ENCODE data around the gene C17orf107. TPM values are rescaled to one million over a fixed set of nuclear protein-coding genes. Genes with fewer than 3 reads are reported as not detected.

C17orf107 gene
- total and polyA plus RNA-seq, 7 donors, result 0.01 to 0.30 (median 0.10) TPM; not detected in 2

DNA sequence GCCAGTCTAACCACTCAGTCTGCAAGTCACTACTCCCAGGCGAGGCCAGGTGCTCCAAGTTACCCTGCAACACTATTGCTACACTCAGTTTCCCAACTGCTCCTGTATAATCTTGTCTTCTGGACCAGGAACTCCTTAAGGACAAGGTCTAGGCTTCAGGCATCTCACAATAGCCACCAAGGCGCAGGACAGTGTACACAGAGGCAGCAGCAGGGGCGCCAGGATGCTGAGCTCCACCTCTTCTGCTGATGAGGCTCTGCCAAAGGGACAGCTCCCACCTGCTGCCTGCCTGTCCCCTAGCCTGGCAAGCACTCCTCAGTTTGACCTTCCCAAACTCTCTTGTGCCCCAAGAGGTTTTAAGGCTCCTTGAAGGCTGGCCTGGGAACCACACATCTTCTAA lies 37.1 kb downstream of the C17orf107 start:
- H3K27me3 ChIP-seq (ENCODE audit: insufficient read depth in 3 of 3, low read length in 2 of 3), result no peaks in the 10 kb centered on the region
- peak overlapping the region; percentile 95 for H3K27ac ChIP-seq
- TF ChIP-seq, protein P1, sequence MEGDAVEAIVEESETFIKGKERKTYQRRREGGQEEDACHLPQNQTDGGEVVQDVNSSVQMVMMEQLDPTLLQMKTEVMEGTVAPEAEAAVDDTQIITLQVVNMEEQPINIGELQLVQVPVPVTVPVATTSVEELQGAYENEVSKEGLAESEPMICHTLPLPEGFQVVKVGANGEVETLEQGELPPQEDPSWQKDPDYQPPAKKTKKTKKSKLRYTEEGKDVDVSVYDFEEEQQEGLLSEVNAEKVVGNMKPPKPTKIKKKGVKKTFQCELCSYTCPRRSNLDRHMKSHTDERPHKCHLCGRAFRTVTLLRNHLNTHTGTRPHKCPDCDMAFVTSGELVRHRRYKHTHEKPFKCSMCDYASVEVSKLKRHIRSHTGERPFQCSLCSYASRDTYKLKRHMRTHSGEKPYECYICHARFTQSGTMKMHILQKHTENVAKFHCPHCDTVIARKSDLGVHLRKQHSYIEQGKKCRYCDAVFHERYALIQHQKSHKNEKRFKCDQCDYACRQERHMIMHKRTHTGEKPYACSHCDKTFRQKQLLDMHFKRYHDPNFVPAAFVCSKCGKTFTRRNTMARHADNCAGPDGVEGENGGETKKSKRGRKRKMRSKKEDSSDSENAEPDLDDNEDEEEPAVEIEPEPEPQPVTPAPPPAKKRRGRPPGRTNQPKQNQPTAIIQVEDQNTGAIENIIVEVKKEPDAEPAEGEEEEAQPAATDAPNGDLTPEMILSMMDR (IDR thresholded peaks at IDR 0.05), result no peak
- H3K4me3 ChIP-seq, result peak overlapping the region; percentile 7
- WGBS, 3 donors, result 39 to 68% (median 47%) methylated on average over 3 of the region's 3 CpGs
- peak in 1 of 2 donors; percentile 56 for DNase-seq
- peaks cover 0 to 30% of the 10 kb centered on the region in 2 donors for H3K36me3 ChIP-seq (ENCODE audit: insufficient read depth in 1 of 2, low read depth in 1 of 2)
- peaks cover 43% of the 10 kb centered on the region for H3K4me1 ChIP-seq
- intact Hi-C loops (cut with DNase I), result loop anchor here (5.0 kb wide), 2 partner anchors 46 to 141 kb away; partner anchors contain the start of gene ZFP3 (in 1 of the 2)
- ATAC-seq, result peak in 1 of 4 donors; percentile 23
- no peaks in the 10 kb centered on the region for H3K9me3 ChIP-seq

DNA sequence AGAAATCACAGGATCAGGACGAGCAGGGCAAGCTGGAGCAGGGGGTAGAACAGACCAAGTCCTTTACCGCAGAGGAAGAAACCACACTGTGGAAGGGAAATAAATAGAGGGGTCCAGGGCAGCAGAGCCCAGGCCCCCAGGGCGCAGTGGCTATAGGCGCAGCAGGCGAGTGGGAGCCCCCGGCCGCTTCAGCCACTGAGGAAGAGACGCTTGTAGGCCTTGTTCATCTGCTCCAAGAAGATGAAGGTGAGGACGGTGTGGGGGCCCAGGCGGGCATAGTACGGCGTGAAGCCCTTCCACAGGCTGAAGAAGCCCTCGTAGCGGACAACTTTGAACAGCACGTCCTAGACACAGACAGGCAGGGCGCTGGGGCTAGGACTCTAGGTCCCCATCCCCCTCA lies 38.2 kb downstream of the C17orf107 start:
- Histone ChIP-seq H3K27ac (peak overlapping the region; percentile 95), H3K4me3 (no peak overlapping the region), H3K36me3 (ENCODE audit: insufficient read depth in 1 of 2, low read depth in 1 of 2) (peaks cover 0 to 37% of the 10 kb centered on the region in 2 donors), H3K27me3 (ENCODE audit: insufficient read depth in 3 of 3, low read length in 2 of 3) (no peaks in the 10 kb centered on the region), H3K9me3 (no peaks in the 10 kb centered on the region), H3K4me1 (peaks cover 46% of the 10 kb centered on the region)
- intact Hi-C loops (cut with DNase I), result loop anchor here (5.0 kb wide), 2 partner anchors 45 to 140 kb away; partner anchors contain the start of gene ZFP3 (in 1 of the 2)
- WGBS, 3 donors, result 86 to 92% (median 88%) methylated on average over 16 of the region's 16 CpGs
- ATAC-seq (no peak), DNase-seq (peak in 1 of 2 donors; percentile 50)
- TF ChIP-seq, protein P1 (IDR thresholded peaks at IDR 0.05), result no peak

DNA sequence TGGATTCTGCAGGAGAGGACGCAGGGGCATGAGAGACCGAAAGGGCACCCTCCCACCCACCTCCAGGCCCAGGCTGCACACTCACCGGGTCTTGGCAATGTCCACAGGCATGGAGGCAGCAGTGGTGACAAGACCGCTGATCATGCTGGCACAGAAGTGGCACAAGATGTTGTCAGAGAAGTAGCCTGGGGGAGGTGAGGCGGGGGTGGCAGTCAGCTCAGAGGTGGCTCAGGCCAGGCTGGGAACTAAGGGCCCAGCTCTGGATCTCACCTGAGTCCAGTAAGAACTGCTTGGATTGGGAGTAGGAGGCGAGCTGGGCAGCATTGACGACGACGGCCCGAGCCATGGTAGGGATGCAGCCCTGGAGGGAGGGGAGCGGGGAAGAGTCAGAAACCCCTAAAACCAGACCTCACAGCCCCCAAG lies 38.7 kb downstream of the C17orf107 start:
- peak overlapping the region; percentile 95 for H3K27ac ChIP-seq
- no peak for DNase-seq
- intact Hi-C loops (cut with DNase I), result loop anchor here (5.0 kb wide), 2 partner anchors 44 to 139 kb away; partner anchors contain the start of gene ZFP3 (in 1 of the 2)

DNA sequence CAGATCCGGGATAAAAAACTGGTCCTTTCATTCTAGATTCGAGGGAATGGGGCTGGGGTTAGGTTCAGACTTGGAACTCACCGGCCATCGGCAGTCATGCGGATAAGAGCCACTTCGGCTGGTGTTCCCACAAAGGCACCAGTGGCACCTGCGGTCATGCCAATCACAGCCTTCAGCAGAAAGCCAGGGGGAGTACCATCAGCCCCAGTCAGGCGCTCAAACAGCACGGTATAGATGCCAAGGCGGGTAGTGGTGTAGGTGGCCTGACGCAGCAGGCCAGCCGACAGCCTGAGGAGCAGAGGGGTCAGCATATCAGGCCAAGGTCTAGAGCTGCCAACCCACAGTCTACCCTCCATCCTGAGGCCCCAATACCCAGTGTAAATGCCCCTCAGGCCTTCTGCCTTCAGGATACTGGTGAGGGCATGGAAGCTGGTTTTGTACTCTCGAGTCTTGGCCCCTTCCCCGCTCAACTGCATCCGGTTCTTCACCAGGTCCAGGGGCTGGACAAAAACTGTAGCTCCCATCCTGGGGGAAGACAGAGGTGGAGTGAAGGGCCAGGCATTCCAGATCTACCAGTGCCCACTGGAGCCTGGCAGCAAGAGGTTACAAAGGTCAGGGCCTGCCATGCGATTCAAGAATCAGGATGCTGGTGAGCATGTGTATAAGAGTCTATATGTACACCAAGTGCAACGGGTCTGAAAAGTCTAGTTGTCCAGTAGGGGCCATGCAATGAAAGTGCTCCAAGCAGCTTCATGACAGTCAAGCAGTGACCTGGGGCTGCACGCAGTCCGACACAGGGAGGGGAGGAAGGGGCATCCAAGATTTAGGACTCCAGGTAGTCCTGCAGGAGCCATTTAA lies 39.6 kb downstream of the C17orf107 start:
- Histone ChIP-seq H3K9me3 (no peaks in the 10 kb centered on the region), H3K36me3 (ENCODE audit: insufficient read depth in 1 of 2, low read depth in 1 of 2) (peaks cover 0 to 50% of the 10 kb centered on the region in 2 donors), H3K27me3 (ENCODE audit: insufficient read depth in 3 of 3, low read length in 2 of 3) (no peaks in the 10 kb centered on the region), H3K4me1 (peaks cover 46% of the 10 kb centered on the region), H3K4me3 (peak overlapping the region; percentile 80), H3K27ac (peak overlapping the region; percentile 95)
- ATAC-seq (peak in 1 of 4 donors; percentile 12), DNase-seq (peak in 1 of 2 donors; percentile 58)
- intact Hi-C loops (cut with DNase I), result loop anchor here (5.0 kb wide), 2 partner anchors 43 to 138 kb away; partner anchors contain the start of gene ZFP3 (in 1 of the 2)
- WGBS, 3 donors, result 25 to 41% (median 31%) methylated on average over 19 of the region's 19 CpGs
- TF ChIP-seq, protein P1 (IDR thresholded peaks at IDR 0.05), result no peak

More for the DNA sequence above, 38.7 kb downstream of the C17orf107 start:
- 73 to 92% (median 79%) methylated on average over 11 of the region's 11 CpGs for WGBS, 3 donors
- Histone ChIP-seq H3K27me3 (ENCODE audit: insufficient read depth in 3 of 3, low read length in 2 of 3) (no peaks in the 10 kb centered on the region), H3K36me3 (ENCODE audit: insufficient read depth in 1 of 2, low read depth in 1 of 2) (peaks cover 0 to 42% of the 10 kb centered on the region in 2 donors), H3K4me1 (peaks cover 46% of the 10 kb centered on the region), H3K9me3 (no peaks in the 10 kb centered on the region), H3K4me3 (peak overlapping the region; percentile 80)
- ATAC-seq, result no peak
- TF ChIP-seq, protein P1 (IDR thresholded peaks at IDR 0.05), result no peak
